ENCODE data around the gene SYNE2. TPM values are rescaled to one million over a fixed set of nuclear protein-coding genes. Genes with fewer than 3 reads are reported as not detected.

The SYNE2 gene
- total and polyA plus RNA-seq, 4 donors: 26.9 to 208 (median 67.9) TPM

- WGBS, 2 donors: 63 to 79% methylated on average over 3 of the region's 3 CpGs
- Histone ChIP-seq H3K9me3 (ENCODE audit: control insufficient read depth in 4 of 4, insufficient read depth in 3 of 4, low read length in 3 of 4) (no peaks in the 10 kb centered on the region), H3K4me3 (no peak overlapping the region), H3K27ac (ENCODE audit: low read depth in 1 of 2, low read length in 1 of 2) (no peak overlapping the region), H3K4me1 (ENCODE audit: control insufficient read depth in 5 of 5, insufficient read depth in 5 of 5, low read length in 5 of 5) (peaks cover 0 to 8% (median 0%) of the 10 kb centered on the region in 5 donors), H3K27me3 (ENCODE audit: control insufficient read depth in 3 of 3, insufficient read depth in 3 of 3, low read length in 2 of 3) (no peaks in the 10 kb centered on the region), H3K9ac (ENCODE audit: insufficient read depth in 1 of 2, low read length in 2 of 2) (no peak overlapping the region), H3K36me3 (ENCODE audit: control insufficient read depth in 4 of 4, insufficient read depth in 4 of 4, low read length in 4 of 4) (peaks cover 8 to 19% (median 13%) of the 10 kb centered on the region in 4 donors)
- TF ChIP-seq CTCF (IDR thresholded peaks at IDR 0.05; ENCODE audit: control extremely low read depth, extremely low read depth): no peak
- DNase-seq (no peak), ATAC-seq (ENCODE audit: insufficient read depth, low FRiP score) (no peak)
Measured at GRCh38 chr14:64187331-64187730, 334.5 kb downstream of the SYNE2 start.

- Histone ChIP-seq H3K27me3 (ENCODE audit: control insufficient read depth in 3 of 3, insufficient read depth in 3 of 3, low read length in 2 of 3) (no peaks in the 10 kb centered on the region), H3K9me3 (ENCODE audit: control insufficient read depth in 4 of 4, insufficient read depth in 3 of 4, low read length in 3 of 4) (peaks cover 0 to 2% (median 0%) of the 10 kb centered on the region in 4 donors), H3K4me1 (ENCODE audit: control insufficient read depth in 5 of 5, insufficient read depth in 5 of 5, low read length in 5 of 5) (peaks cover 0 to 11% (median 5%) of the 10 kb centered on the region in 5 donors), H3K36me3 (ENCODE audit: control insufficient read depth in 4 of 4, insufficient read depth in 4 of 4, low read length in 4 of 4) (peaks cover 8 to 12% (median 10%) of the 10 kb centered on the region in 4 donors), H3K27ac (ENCODE audit: low read depth in 1 of 2, low read length in 1 of 2) (no peak overlapping the region), H3K4me3 (no peak overlapping the region), H3K9ac (ENCODE audit: insufficient read depth in 1 of 2, low read length in 2 of 2) (no peak overlapping the region)
- DNase-seq (no peak), ATAC-seq (ENCODE audit: insufficient read depth, low FRiP score) (no peak)
- no peak for TF ChIP-seq CTCF (IDR thresholded peaks at IDR 0.05; ENCODE audit: control extremely low read depth, extremely low read depth)
- 96% methylated on average over 3 of the region's 3 CpGs for WGBS, 2 donors
Measured at GRCh38 chr14:64190974-64191502, 338.2 kb downstream of the SYNE2 start.

GRCh38 chr14:64191756-64192155, 339.0 kb downstream of the SYNE2 start:
- Histone ChIP-seq H3K4me3 (no peak overlapping the region), H3K36me3 (ENCODE audit: control insufficient read depth in 4 of 4, insufficient read depth in 4 of 4, low read length in 4 of 4) (peaks cover 4 to 11% (median 10%) of the 10 kb centered on the region in 4 donors), H3K9me3 (ENCODE audit: control insufficient read depth in 4 of 4, insufficient read depth in 3 of 4, low read length in 3 of 4) (peaks cover 0 to 2% (median 0%) of the 10 kb centered on the region in 4 donors), H3K9ac (ENCODE audit: insufficient read depth in 1 of 2, low read length in 2 of 2) (no peak overlapping the region), H3K4me1 (ENCODE audit: control insufficient read depth in 5 of 5, insufficient read depth in 5 of 5, low read length in 5 of 5) (peaks cover 0 to 19% (median 8%) of the 10 kb centered on the region in 5 donors), H3K27me3 (ENCODE audit: control insufficient read depth in 3 of 3, insufficient read depth in 3 of 3, low read length in 2 of 3) (no peaks in the 10 kb centered on the region), H3K27ac (ENCODE audit: low read depth in 1 of 2, low read length in 1 of 2) (no peak overlapping the region)
- 70 to 73% methylated on average over 2 of the region's 2 CpGs for WGBS, 2 donors
- DNase-seq (no peak), ATAC-seq (ENCODE audit: insufficient read depth, low FRiP score) (no peak)
- TF ChIP-seq CTCF (IDR thresholded peaks at IDR 0.05; ENCODE audit: control extremely low read depth, extremely low read depth): no peak

GRCh38 chr14:64193821-64194220, 341.0 kb downstream of the SYNE2 start:
- ATAC-seq (ENCODE audit: insufficient read depth, low FRiP score): peak; percentile 35
- Histone ChIP-seq H3K27me3 (ENCODE audit: control insufficient read depth in 3 of 3, insufficient read depth in 3 of 3, low read length in 2 of 3) (no peaks in the 10 kb centered on the region), H3K4me1 (ENCODE audit: control insufficient read depth in 5 of 5, insufficient read depth in 5 of 5, low read length in 5 of 5) (peaks cover 0 to 29% (median 6%) of the 10 kb centered on the region in 5 donors), H3K36me3 (ENCODE audit: control insufficient read depth in 4 of 4, insufficient read depth in 4 of 4, low read length in 4 of 4) (peaks cover 0 to 10% (median 7%) of the 10 kb centered on the region in 4 donors), H3K9ac (ENCODE audit: insufficient read depth in 1 of 2, low read length in 2 of 2) (no peak overlapping the region), H3K4me3 (no peak overlapping the region), H3K9me3 (ENCODE audit: control insufficient read depth in 4 of 4, insufficient read depth in 3 of 4, low read length in 3 of 4) (peaks cover 0 to 2% (median 0%) of the 10 kb centered on the region in 4 donors), H3K27ac (ENCODE audit: low read depth in 1 of 2, low read length in 1 of 2) (peak overlapping the region in 1 of 2 donors; percentile 14)
- no peak for DNase-seq
- TF ChIP-seq CTCF (IDR thresholded peaks at IDR 0.05; ENCODE audit: control extremely low read depth, extremely low read depth): no peak
- WGBS, 2 donors: 57 to 78% methylated on average over 2 of the region's 2 CpGs

Measured in lung (tissue), 12 donors.